ENCODE data around the gene DMAC1.

- TF ChIP-seq CTCF (IDR thresholded peaks at IDR 0.05) (no peak), EZH2 (IDR thresholded peaks at IDR 0.05) (no peak), EZH2phosphoT487 (IDR thresholded peaks at IDR 0.05) (no peak)
Observed at GRCh38 chr9:7788772-7789171, 10.8 kb downstream of the DMAC1 start.
